NCI-H82 (cell line): Measurements from ENCODE around the gene SCYGR7.
"Not testable (repeated sequence)": the region's sequence is repeated elsewhere in the genome, so short reads cannot be mapped to it uniquely, and the experiment has no call there.

Experiments
- DNase-seq: peaks from one replicate; lab custom pipeline; 2025; lab: John Stamatoyannopoulos, UW

The SCYGR7 gene

GRCh38 chr2:227728035-227728434 lies at the start of gene SCYGR7:
TSS of gene SCYGR7 (plus strand) at chr2:227728335. CDS start at chr2:227728335, 0 bp downstream.
- DNase-seq = no peak

GRCh38 chr2:227684258-227684657 lies 43.9 kb upstream of the SCYGR7 start:
- no peak for DNase-seq

- DNase-seq = no peak
Measured at GRCh38 chr2:227687189-227687588, 40.9 kb upstream of the SCYGR7 start.

- no peak for DNase-seq
Measured at GRCh38 chr2:227696990-227697679, 31.0 kb upstream of the SCYGR7 start.

- no peak for DNase-seq
Measured at GRCh38 chr2:227701556-227701955, 26.6 kb upstream of the SCYGR7 start.

GRCh38 chr2:227703280-227703732 lies 24.8 kb upstream of the SCYGR7 start:
- DNase-seq = no peak

GRCh38 chr2:227703961-227704360 lies 24.2 kb upstream of the SCYGR7 start:
- DNase-seq = no peak

- no peak for DNase-seq
Measured at GRCh38 chr2:227706859-227707258, 21.3 kb upstream of the SCYGR7 start.

GRCh38 chr2:227707390-227707789 lies 20.7 kb upstream of the SCYGR7 start:
- no peak for DNase-seq

GRCh38 chr2:227710986-227711385 lies 17.1 kb upstream of the SCYGR7 start:
- DNase-seq = no peak

GRCh38 chr2:227713291-227713690 lies 14.8 kb upstream of the SCYGR7 start:
- DNase-seq = no peak

GRCh38 chr2:227716501-227716900 lies 11.6 kb upstream of the SCYGR7 start:
- DNase-seq = no peak

GRCh38 chr2:227717687-227718567 lies 10.2 kb upstream of the SCYGR7 start, which contains the start of gene SLC19A3:
TSS of gene SLC19A3 (minus strand) at chr2:227718028. CDS start at chr2:227702318, 15,710 bp downstream.
- peak; percentile 71 for DNase-seq

- DNase-seq = no peak
Measured at GRCh38 chr2:227719641-227720040, 8.5 kb upstream of the SCYGR7 start.

GRCh38 chr2:227720680-227721079 lies 7.5 kb upstream of the SCYGR7 start:
- no peak for DNase-seq

GRCh38 chr2:227722821-227723220 lies 5.3 kb upstream of the SCYGR7 start:
- not testable (repeated sequence) for DNase-seq

- DNase-seq = no peak
Measured at GRCh38 chr2:227724394-227725039, 3.6 kb upstream of the SCYGR7 start, which contains the start of gene SCYGR6. TSS of gene SCYGR6 (minus strand) at chr2:227724757. CDS start at chr2:227724757, 0 bp downstream.

GRCh38 chr2:227739351-227739750 lies 11.2 kb downstream of the SCYGR7 start:
- no peak for DNase-seq

GRCh38 chr2:227740705-227741104 lies 12.6 kb downstream of the SCYGR7 start:
- DNase-seq = peak; percentile 28

GRCh38 chr2:227745594-227745993 lies 17.5 kb downstream of the SCYGR7 start, which contains the start of gene SCYGR8:
TSS of gene SCYGR8 (plus strand) at chr2:227745894. CDS start at chr2:227745894, 0 bp downstream.
- DNase-seq = no peak

- DNase-seq = peak; percentile 51
Measured at GRCh38 chr2:227748079-227748478, 19.9 kb downstream of the SCYGR7 start.

GRCh38 chr2:227756261-227756660 lies 28.1 kb downstream of the SCYGR7 start:
- not testable (repeated sequence) for DNase-seq
